ENCODE data around the gene TSTD1.

DNA sequence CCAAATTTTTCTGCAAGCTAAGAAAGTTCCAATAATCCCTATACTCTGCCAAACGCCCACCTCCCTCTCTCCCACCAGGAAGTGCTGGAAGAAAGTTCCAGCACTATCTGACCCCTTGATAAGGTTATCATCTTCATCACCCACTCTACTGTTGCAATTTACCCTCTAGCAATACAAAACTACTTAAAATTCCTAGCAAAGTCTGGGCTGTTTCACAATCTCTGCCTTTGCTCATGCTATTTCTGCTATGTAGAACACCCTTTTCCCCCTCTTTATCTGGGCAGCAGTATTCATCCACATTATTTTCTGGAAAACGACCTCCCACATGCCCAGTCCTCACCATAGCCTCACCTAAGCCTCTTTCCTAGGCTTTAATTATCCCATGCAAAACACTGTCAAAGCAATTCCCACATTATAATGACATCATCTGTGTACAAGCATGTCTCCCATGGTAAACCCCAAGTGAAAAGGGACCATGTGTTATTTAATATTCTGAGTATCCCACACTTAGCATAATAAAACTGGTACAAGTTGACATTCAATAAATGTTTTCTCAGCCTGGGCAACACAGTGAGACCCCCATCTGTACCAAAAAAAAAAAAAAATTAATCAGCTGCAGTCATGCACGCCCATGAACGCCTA is 29.8 kb downstream of the TSTD1 start:
- TF ChIP-seq, protein P1, sequence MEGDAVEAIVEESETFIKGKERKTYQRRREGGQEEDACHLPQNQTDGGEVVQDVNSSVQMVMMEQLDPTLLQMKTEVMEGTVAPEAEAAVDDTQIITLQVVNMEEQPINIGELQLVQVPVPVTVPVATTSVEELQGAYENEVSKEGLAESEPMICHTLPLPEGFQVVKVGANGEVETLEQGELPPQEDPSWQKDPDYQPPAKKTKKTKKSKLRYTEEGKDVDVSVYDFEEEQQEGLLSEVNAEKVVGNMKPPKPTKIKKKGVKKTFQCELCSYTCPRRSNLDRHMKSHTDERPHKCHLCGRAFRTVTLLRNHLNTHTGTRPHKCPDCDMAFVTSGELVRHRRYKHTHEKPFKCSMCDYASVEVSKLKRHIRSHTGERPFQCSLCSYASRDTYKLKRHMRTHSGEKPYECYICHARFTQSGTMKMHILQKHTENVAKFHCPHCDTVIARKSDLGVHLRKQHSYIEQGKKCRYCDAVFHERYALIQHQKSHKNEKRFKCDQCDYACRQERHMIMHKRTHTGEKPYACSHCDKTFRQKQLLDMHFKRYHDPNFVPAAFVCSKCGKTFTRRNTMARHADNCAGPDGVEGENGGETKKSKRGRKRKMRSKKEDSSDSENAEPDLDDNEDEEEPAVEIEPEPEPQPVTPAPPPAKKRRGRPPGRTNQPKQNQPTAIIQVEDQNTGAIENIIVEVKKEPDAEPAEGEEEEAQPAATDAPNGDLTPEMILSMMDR (IDR thresholded peaks at IDR 0.05 in 4 of 5, conservative IDR thresholded peaks at IDR 0.05 in 1 of 5): no peak
- no peak for TF ChIP-seq POLR2A (IDR thresholded peaks at IDR 0.05)

All from gastrocnemius medialis (tissue), 4 donors.